ENCODE data around the gene CPNE7. TPM values are rescaled to one million over a fixed set of nuclear protein-coding genes. Genes with fewer than 3 reads are reported as not detected.

CPNE7 gene
- total RNA-seq, 1 donor from 2014 or later, result 1.1 TPM

DNA sequence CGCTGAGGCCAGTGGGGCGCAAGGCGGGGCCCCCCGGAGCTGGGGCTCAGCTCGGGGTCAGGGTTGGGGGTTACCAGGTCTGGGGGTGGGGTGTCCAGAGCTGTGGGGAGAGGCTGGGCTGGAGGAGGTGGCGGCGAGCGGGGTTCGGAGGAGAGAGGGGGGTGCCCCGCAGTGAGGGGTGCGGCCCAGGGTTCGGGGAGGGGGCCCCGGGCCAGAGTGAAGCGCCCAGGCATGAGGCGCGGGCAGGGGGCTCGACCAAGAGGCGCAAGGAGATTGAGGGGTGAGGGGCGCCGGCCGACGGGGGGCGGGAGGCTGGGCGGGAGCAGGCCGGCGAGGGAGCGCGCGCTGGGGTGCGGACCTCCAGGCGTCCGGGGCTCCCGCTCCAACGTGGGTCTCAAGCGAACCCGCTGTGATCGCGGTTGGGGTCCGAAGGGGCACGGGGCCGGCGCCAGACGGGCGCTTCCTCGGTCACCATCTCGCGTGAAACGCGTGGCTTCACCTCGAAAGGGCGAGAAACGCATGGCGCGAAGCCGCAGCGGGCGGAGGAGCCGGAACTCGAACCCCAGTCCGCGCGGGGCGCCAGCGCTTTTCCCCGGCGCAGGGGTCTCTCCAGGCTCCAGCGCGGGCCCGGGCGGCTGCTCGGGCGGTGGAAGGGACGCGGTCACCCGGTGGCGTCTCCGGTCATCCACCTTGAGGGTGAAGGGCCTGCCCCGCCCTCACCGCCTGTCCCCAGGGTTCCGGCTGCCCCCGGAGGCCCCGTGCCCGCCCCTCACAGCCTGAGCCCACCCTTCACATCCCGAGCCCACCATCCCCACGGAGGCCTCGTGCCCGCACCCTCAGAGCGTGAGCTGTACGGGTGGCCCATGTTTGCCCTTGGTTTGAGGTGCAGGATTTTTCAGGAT is 846 bp downstream of the CPNE7 start:
- Histone ChIP-seq H3K36me3 (ENCODE audit: control insufficient read depth, insufficient read depth, low read length) (no peaks in the 10 kb centered on the region), H3K27me3 (ENCODE audit: control insufficient read depth, insufficient read depth, low read length) (peaks cover 9% of the 10 kb centered on the region), H3K4me3 (ENCODE audit: low read depth, low read length) (peak overlapping the region; percentile 23)
- FAIRE-seq, result no peak
- TF ChIP-seq, protein P1, sequence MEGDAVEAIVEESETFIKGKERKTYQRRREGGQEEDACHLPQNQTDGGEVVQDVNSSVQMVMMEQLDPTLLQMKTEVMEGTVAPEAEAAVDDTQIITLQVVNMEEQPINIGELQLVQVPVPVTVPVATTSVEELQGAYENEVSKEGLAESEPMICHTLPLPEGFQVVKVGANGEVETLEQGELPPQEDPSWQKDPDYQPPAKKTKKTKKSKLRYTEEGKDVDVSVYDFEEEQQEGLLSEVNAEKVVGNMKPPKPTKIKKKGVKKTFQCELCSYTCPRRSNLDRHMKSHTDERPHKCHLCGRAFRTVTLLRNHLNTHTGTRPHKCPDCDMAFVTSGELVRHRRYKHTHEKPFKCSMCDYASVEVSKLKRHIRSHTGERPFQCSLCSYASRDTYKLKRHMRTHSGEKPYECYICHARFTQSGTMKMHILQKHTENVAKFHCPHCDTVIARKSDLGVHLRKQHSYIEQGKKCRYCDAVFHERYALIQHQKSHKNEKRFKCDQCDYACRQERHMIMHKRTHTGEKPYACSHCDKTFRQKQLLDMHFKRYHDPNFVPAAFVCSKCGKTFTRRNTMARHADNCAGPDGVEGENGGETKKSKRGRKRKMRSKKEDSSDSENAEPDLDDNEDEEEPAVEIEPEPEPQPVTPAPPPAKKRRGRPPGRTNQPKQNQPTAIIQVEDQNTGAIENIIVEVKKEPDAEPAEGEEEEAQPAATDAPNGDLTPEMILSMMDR (IDR thresholded peaks at IDR 0.05; ENCODE audit: insufficient read depth, low read length, severe bottlenecking), result no peak
- no peak for DNase-seq (ENCODE audit: low read depth)

DNA sequence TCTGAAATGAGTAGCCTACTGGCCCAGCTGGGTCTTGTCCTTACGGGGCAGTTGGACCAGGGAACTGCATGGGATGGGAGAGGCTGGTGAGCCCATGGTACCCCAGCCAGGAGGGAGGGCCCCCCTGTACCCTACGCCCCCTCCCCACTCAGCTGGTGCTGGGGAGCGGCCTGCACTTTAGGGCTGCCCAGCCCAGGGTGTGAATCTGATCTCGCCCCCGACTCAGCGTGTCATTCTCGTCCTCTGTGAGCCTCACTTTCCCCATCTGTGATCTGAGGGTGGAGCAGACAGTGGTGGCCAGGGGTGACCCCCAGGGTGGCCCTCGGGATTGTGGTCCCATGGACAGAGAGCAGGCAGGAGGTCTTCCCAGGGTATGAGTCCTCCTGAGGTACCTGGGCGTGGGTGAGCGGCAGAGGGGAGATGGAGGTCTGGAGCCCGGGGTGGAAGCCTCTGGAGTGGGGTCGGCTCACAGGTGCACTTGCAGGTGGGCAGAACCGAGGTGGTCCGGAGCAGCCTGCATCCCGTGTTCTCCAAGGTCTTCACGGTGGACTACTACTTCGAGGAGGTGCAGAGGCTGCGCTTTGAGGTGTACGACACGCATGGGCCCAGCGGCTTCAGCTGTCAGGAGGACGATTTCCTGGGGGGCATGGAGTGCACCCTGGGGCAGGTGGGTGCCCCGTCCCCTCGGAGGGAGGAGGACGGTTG is 1.6 kb downstream of the CPNE7 start:
- Histone ChIP-seq H3K4me3 (ENCODE audit: low read depth, low read length) (no peak overlapping the region), H3K36me3 (ENCODE audit: control insufficient read depth, insufficient read depth, low read length) (no peaks in the 10 kb centered on the region), H3K27me3 (ENCODE audit: control insufficient read depth, insufficient read depth, low read length) (peaks cover 9% of the 10 kb centered on the region)
- DNase-seq (ENCODE audit: low read depth), result no peak
- FAIRE-seq, result no peak
- TF ChIP-seq, protein P1 (IDR thresholded peaks at IDR 0.05; ENCODE audit: insufficient read depth, low read length, severe bottlenecking), result no peak

DNA sequence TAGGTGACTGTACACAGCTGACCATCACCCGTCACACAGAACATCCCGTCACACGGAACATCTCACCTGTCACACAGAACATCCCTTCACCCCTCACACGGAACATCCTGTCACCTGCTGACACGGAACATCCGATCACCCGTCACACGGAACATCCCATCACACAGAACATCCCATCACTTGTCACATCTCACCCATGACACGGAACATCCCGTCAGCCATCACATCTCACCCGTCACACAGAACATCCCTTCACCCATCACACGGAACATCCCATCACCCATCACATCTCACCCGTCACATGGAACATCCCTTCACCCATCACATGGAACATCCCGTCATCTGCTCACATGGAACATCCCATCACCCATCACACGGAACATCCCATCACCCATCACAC is 3.8 kb downstream of the CPNE7 start:
- H3K36me3 ChIP-seq (ENCODE audit: control insufficient read depth, insufficient read depth, low read length), result no peaks in the 10 kb centered on the region
- H3K4me3 ChIP-seq (ENCODE audit: low read depth, low read length), result no peak overlapping the region
- FAIRE-seq (peak; percentile 28), DNase-seq (ENCODE audit: low read depth) (no peak)
- TF ChIP-seq, protein P1 (IDR thresholded peaks at IDR 0.05; ENCODE audit: insufficient read depth, low read length, severe bottlenecking), result no peak
- H3K27me3 ChIP-seq (ENCODE audit: control insufficient read depth, insufficient read depth, low read length), result peaks cover 9% of the 10 kb centered on the region

DNA sequence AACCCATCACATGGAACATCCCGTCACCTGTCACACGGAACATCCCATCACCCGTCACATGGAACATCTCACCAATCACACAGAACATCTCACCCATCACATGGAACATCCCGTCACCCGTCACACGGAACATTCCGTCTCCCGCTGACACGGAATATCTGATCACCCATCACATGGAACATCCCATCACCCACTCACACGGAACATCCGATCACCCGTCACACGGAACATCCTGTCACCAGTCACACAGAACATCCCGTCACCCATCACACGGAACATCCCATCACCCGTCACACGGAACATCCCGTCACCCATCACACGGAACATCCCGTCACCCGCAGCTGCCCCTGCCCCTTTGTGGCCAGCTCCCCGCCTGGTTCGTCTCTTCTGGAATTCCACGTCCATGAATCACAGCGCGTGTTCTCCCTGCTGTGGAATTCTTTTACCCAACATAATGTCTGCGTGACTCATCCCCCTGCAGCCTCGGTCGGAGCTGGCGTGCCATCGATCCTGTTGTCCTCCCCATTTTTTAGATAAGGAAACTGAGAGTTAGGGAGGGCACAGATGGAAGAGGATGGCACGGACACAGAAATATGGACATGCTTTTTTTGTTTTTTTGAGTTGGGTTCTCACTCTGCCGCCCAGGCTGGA is 5.6 kb downstream of the CPNE7 start:
- TF ChIP-seq, protein P1 (IDR thresholded peaks at IDR 0.05; ENCODE audit: insufficient read depth, low read length, severe bottlenecking), result no peak
- Histone ChIP-seq H3K36me3 (ENCODE audit: control insufficient read depth, insufficient read depth, low read length) (no peaks in the 10 kb centered on the region), H3K4me3 (ENCODE audit: low read depth, low read length) (no peak overlapping the region), H3K27me3 (ENCODE audit: control insufficient read depth, insufficient read depth, low read length) (peaks cover 2% of the 10 kb centered on the region)
- peak; percentile 96 for FAIRE-seq
- DNase-seq (ENCODE audit: low read depth), result peak; percentile 71

DNA sequence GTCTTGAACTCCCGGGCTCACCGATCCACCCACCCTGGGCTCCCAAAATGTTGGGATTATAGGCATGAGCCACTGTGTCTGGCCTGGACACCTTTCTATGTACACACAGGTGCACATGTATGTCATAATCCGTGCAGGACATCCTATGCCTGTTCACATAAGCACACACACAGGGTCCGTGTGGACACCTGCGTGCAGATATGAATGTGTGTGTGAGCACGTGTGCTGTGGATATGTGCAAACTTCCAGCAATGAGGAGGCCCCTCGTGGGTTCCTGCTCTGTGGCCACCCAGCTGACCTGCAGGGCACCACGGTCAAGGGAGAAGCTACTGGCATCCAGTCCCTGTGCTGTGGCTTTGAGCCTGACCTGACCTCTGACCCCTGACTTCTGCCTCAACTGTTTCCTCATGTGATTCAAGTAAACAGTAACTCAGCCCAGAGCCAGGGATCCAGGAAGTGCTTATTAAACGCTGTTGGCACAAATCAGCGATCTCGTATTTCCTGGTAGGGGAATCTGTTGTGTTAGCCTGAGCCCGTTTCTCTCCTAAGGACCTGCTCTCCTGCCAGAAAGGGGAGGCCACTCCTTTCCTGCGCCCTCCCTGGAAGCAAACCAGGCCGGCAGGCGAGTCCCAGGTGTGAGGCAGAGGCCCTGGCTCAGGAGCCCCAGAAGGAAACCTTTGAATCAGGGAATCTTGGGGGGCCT is 6.5 kb downstream of the CPNE7 start:
- Histone ChIP-seq H3K27me3 (ENCODE audit: control insufficient read depth, insufficient read depth, low read length) (peaks cover under 1% of the 10 kb centered on the region), H3K36me3 (ENCODE audit: control insufficient read depth, insufficient read depth, low read length) (no peaks in the 10 kb centered on the region), H3K4me3 (ENCODE audit: low read depth, low read length) (no peak overlapping the region)
- peak; percentile 48 for DNase-seq (ENCODE audit: low read depth)
- FAIRE-seq, result no peak
- TF ChIP-seq, protein P1 (IDR thresholded peaks at IDR 0.05; ENCODE audit: insufficient read depth, low read length, severe bottlenecking), result no peak

Data from bronchial epithelial cell (primary cell).